Testis (tissue), 3 donors: ENCODE measurements around the gene AFAP1L2. TPM values are rescaled to one million over a fixed set of nuclear protein-coding genes. Genes with fewer than 3 reads are reported as not detected.
A peak's percentile ranks its signal among the peaks of the same experiment; 100 is the strongest.

Source experiments
- DNase-seq: peaks from one replicate; pipeline ENCODE4 v3.0.0-alpha.2; 2019
- H3K27ac ChIP-seq, 2 donors: fragments of 200-600 bp; sonication (generic); one replicate each; pipeline ENCODE4 v1.5.1; 2019
- H3K27me3 ChIP-seq: fragments of 200-600 bp; sonication (generic); one replicate; pipeline ENCODE4 v1.5.1; 2019
- H3K36me3 ChIP-seq: fragments of 200-600 bp; sonication (generic); one replicate; pipeline ENCODE4 v1.5.1; 2017; ENCODE audit warnings: low read depth; ENCODE audit errors: missing control alignments
- H3K4me1 ChIP-seq: fragments of 200-600 bp; sonication (generic); one replicate; pipeline ENCODE4 v1.5.1; 2019
- H3K4me3 ChIP-seq, 2 donors: fragments of 200-600 bp; sonication (generic); one replicate each; pipeline ENCODE4 v1.5.1; 2017 to 2019
- H3K9me3 ChIP-seq: fragments of 200-600 bp; sonication (generic); one replicate; pipeline ENCODE4 v1.5.1; 2017
- CTCF ChIP-seq, 3 experiments: fragments of 450-650 bp in 2 of 3; fragments of 200-600 bp in 1 of 3; sonication (generic) in 1 of 3; IDR thresholded peaks; one replicate each; pipeline ENCODE4 v1.5.1; 2016 to 2019; ENCODE audit warnings: antibody characterized with exemption in 3 of 3, mild to moderate bottlenecking in 2 of 3, moderate library complexity in 1 of 3
- POLR2A ChIP-seq: fragments of 450-650 bp; IDR thresholded peaks from one replicate; pipeline ENCODE4 v1.6.1; 2017; ENCODE audit warnings: antibody characterized with exemption, mild to moderate bottlenecking, moderate library complexity
- WGBS, 2 donors: methylation state at CpG; one replicate each; pipeline ENCODE4 v1.1.5; 2018; 5-methylcytosine and 5-hydroxymethylcytosine counted together
- intact Hi-C: fragments of 100-400 bp; cut with DNase I; formaldehyde crosslinking; loops from one replicate; pipeline ENCODE4 v1.15.1; 2023; ENCODE audit warnings: low total_unique reads
- polyA plus RNA-seq: library from polyadenylated mRNA; stranded (reverse); fragments of 350-450 nt; fragmentation: Illumina TruSeq; extraction: RNeasy Lipid Tissue Mini Kit (QIAGEN cat#74804); gene quantifications from one replicate; pipeline ENCODE4 v1.2.3, GENCODE V29; 2014; ENCODE audit warnings: low read depth, low replicate concordance; ENCODE audit not compliant: insufficient read depth
- total RNA-seq, 2 donors: library from RNA; depleted of rRNA; stranded (reverse); fragments of >200 nt; gene quantifications; one replicate each; pipeline ENCODE4 v1.2.3, GENCODE V29; 2016

The AFAP1L2 gene
- total and polyA plus RNA-seq, 3 donors from 2014 or later, result 4.0 to 7.4 (median 6.9) TPM

- Histone ChIP-seq H3K4me3 (no peak overlapping the region), H3K27me3 (peaks cover under 1% of the 10 kb centered on the region), H3K36me3 (no peaks in the 10 kb centered on the region), H3K9me3 (no peaks in the 10 kb centered on the region), H3K4me1 (peaks cover 20% of the 10 kb centered on the region), H3K27ac (no peak overlapping the region)
- TF ChIP-seq POLR2A (no peak), CTCF (IDR thresholded peaks at IDR 0.05) (no peak)
- intact Hi-C loops, result loop anchor here (10.0 kb wide), 1 partner anchor 97 kb away; no protein-coding TSS in a partner anchor
- WGBS, 2 donors, result 42 to 50% methylated on average over 2 of the region's 2 CpGs
- no peak for DNase-seq
These were observed 2.1 kb downstream of the AFAP1L2 start for GRCh38 chr10:114402233-114402632.

GRCh38 chr10:114401195-114401791 lies 3.0 kb downstream of the AFAP1L2 start:
- DNase-seq, result peak; percentile 55
- TF ChIP-seq CTCF (IDR thresholded peaks at IDR 0.05) (no peak), POLR2A (no peak)
- intact Hi-C loops, result loop anchor here (10.0 kb wide), 1 partner anchor 96 kb away; no protein-coding TSS in a partner anchor
- H3K9me3 ChIP-seq, result no peaks in the 10 kb centered on the region
- WGBS, 2 donors, result 55 to 59% methylated on average over 7 of the region's 7 CpGs
- H3K4me3 ChIP-seq, result no peak overlapping the region
- peaks cover 2% of the 10 kb centered on the region for H3K27me3 ChIP-seq
- peaks cover 20% of the 10 kb centered on the region for H3K4me1 ChIP-seq
- no peak overlapping the region for H3K27ac ChIP-seq
- no peaks in the 10 kb centered on the region for H3K36me3 ChIP-seq

GRCh38 chr10:114400091-114400490 lies 4.2 kb downstream of the AFAP1L2 start:
- intact Hi-C loops, result loop anchor here (10.0 kb wide), 1 partner anchor 95 kb away; no protein-coding TSS in a partner anchor
- Histone ChIP-seq H3K27ac (no peak overlapping the region), H3K4me3 (no peak overlapping the region), H3K36me3 (no peaks in the 10 kb centered on the region), H3K9me3 (no peaks in the 10 kb centered on the region), H3K27me3 (peaks cover 2% of the 10 kb centered on the region), H3K4me1 (peaks cover 18% of the 10 kb centered on the region)
- 40 to 45% methylated on average over 3 of the region's 3 CpGs for WGBS, 2 donors
- DNase-seq, result no peak
- TF ChIP-seq POLR2A (no peak), CTCF (IDR thresholded peaks at IDR 0.05) (no peak)

- WGBS, 2 donors, result 71 to 77% methylated on average over 6 of the region's 6 CpGs
- Histone ChIP-seq H3K36me3 (no peaks in the 10 kb centered on the region), H3K9me3 (no peaks in the 10 kb centered on the region), H3K4me1 (peaks cover 13% of the 10 kb centered on the region), H3K4me3 (no peak overlapping the region), H3K27me3 (peaks cover 2% of the 10 kb centered on the region), H3K27ac (no peak overlapping the region)
- DNase-seq, result no peak
- intact Hi-C loops, result no loop called here
- TF ChIP-seq POLR2A (no peak), CTCF (IDR thresholded peaks at IDR 0.05) (no peak)
These were observed 4.7 kb downstream of the AFAP1L2 start for GRCh38 chr10:114399576-114399975.
